CD8-positive, alpha-beta memory T cell (primary cell): ENCODE results near the gene SLC6A2. TPM values are rescaled to one million over a fixed set of nuclear protein-coding genes. Genes with fewer than 3 reads are reported as not detected.

Source experiments
- CTCF ChIA-PET: fragments of 350-600 bp; sonication (Branson Sonifier 250); formaldehyde crosslinking; loops from one replicate; lab custom pipeline; 2021; ENCODE audit warnings: antibody characterized with exemption; lab: Charles Lee
- POLR2A ChIA-PET: fragments of 350-600 bp; sonication (Branson Sonifier 250); formaldehyde crosslinking; loops from one replicate; lab custom pipeline; 2021; ENCODE audit warnings: antibody characterized with exemption; lab: Charles Lee
- DNase-seq, 5 donors: peaks; one replicate each; pipeline versions ENCODE4 v3.0.0 to v3.0.0-alpha.2; 2020 to 2022; ENCODE audit warnings: mixed read lengths in 1 of 5
- H3K27ac ChIP-seq: one replicate; pipeline ENCODE4 v1.7.0; 2013; ENCODE audit warnings: low read depth, mild to moderate bottlenecking, low read length, moderate library complexity
- H3K27me3 ChIP-seq: 2 replicates; pipeline ENCODE4 v1.7.0; 2013; ENCODE audit warnings: low read length, mild to moderate bottlenecking; ENCODE audit not compliant: insufficient read depth, poor library complexity, severe bottlenecking
- H3K36me3 ChIP-seq: 2 replicates; pipeline ENCODE4 v1.7.0; 2013; ENCODE audit warnings: mild to moderate bottlenecking, low read length, moderate library complexity; ENCODE audit not compliant: insufficient read depth
- H3K4me1 ChIP-seq: 2 replicates; pipeline ENCODE4 v1.7.0; 2013; ENCODE audit warnings: mild to moderate bottlenecking, low read length, moderate library complexity; ENCODE audit not compliant: insufficient read depth
- H3K4me3 ChIP-seq: 2 replicates; pipeline ENCODE4 v1.7.0; 2013; ENCODE audit warnings: mild to moderate bottlenecking, low read length
- H3K9me3 ChIP-seq: 2 replicates; pipeline ENCODE4 v1.7.0; 2013; ENCODE audit warnings: mild to moderate bottlenecking, low read length
- H3K27ac Mint-ChIP-seq, 8 donors: one replicate each; pipeline ENCODE4 v1.8.0; 2020 to 2021; ENCODE audit warnings: mixed read lengths in 8 of 8, mild to moderate bottlenecking in 6 of 8, inconsistent platforms in 3 of 8, moderate library complexity in 3 of 8
- H3K27me3 Mint-ChIP-seq, 2 donors: one replicate each; pipeline ENCODE4 v1.8.0; 2020 to 2021; ENCODE audit warnings: mixed read lengths in 2 of 2, mild to moderate bottlenecking in 1 of 2, moderate library complexity in 1 of 2
- H3K36me3 Mint-ChIP-seq, 3 donors: one replicate each; pipeline ENCODE4 v1.8.0; 2020 to 2021; ENCODE audit warnings: mixed read lengths in 3 of 3, inconsistent platforms in 1 of 3, mild to moderate bottlenecking in 1 of 3
- H3K4me1 Mint-ChIP-seq, 3 donors: one replicate each; pipeline ENCODE4 v1.8.0; 2020 to 2021; ENCODE audit warnings: mixed read lengths in 3 of 3, inconsistent platforms in 1 of 3, mild to moderate bottlenecking in 1 of 3
- H3K4me3 Mint-ChIP-seq, 7 donors: one replicate each; pipeline ENCODE4 v1.8.0; 2020 to 2021; ENCODE audit warnings: mixed read lengths in 7 of 7, mild to moderate bottlenecking in 6 of 7, moderate library complexity in 4 of 7, inconsistent platforms in 2 of 7
- H3K9me3 Mint-ChIP-seq, 5 donors: one replicate each; pipeline ENCODE4 v1.8.0; 2020 to 2022; ENCODE audit warnings: mixed read lengths in 5 of 5, mild to moderate bottlenecking in 3 of 5, moderate library complexity in 2 of 5, inconsistent platforms in 1 of 5
- polyA plus RNA-seq: library from polyadenylated mRNA; unstranded; fragments of 300-500 nt; fragmentation: Illumina TruSeq; gene quantifications from one replicate; pipeline ENCODE4 v1.2.3, GENCODE V29; 2021
- total RNA-seq, 2 experiments: library from RNA; stranded (reverse); gene quantifications; one replicate each; pipeline ENCODE4 v1.2.3, GENCODE V29; 2021

The SLC6A2 gene
- total and polyA plus RNA-seq, 3 experiments from 2014 or later: not detected

- Mint-ChIP-seq H3K27me3 (peaks cover 17 to 39% of the 10 kb centered on the region in 2 donors), H3K4me3 (no peak overlapping the region), H3K27ac (no peak overlapping the region), H3K36me3 (no peaks in the 10 kb centered on the region), H3K4me1 (no peaks in the 10 kb centered on the region), H3K9me3 (no peaks in the 10 kb centered on the region)
- CTCF ChIA-PET: no interaction called here
- Histone ChIP-seq H3K9me3 (no peaks in the 10 kb centered on the region), H3K36me3 (no peaks in the 10 kb centered on the region), H3K4me1 (no peaks in the 10 kb centered on the region), H3K27ac (no peak overlapping the region), H3K4me3 (no peak overlapping the region), H3K27me3 (no peaks in the 10 kb centered on the region)
- no peak for DNase-seq
- POLR2A ChIA-PET: no interaction called here
These were observed 14.2 kb upstream of the SLC6A2 start for GRCh38 chr16:55641430-55642056.

GRCh38 chr16:55642611-55643010 is 13.2 kb upstream of the SLC6A2 start:
- CTCF ChIA-PET: no interaction called here

GRCh38 chr16:55643161-55643970 is 12.4 kb upstream of the SLC6A2 start:
- Mint-ChIP-seq H3K9me3 (no peaks in the 10 kb centered on the region), H3K4me1 (no peaks in the 10 kb centered on the region), H3K27me3 (peaks cover 14 to 35% of the 10 kb centered on the region in 2 donors), H3K36me3 (no peaks in the 10 kb centered on the region), H3K4me3 (no peak overlapping the region), H3K27ac (no peak overlapping the region)
- Histone ChIP-seq H3K36me3 (no peaks in the 10 kb centered on the region), H3K27ac (no peak overlapping the region), H3K4me3 (no peak overlapping the region), H3K9me3 (no peaks in the 10 kb centered on the region), H3K4me1 (no peaks in the 10 kb centered on the region), H3K27me3 (no peaks in the 10 kb centered on the region)
- DNase-seq: no peak
- ChIA-PET POLR2A (no interaction called here), CTCF (no interaction called here)

More at GRCh38 chr16:55642611-55643010, 13.2 kb upstream of the SLC6A2 start:
- H3K4me3 Mint-ChIP-seq: no peak overlapping the region
- no peaks in the 10 kb centered on the region for H3K27me3 ChIP-seq
- no peak for DNase-seq
- H3K9me3 Mint-ChIP-seq: no peaks in the 10 kb centered on the region
- no peak overlapping the region for H3K27ac Mint-ChIP-seq
- POLR2A ChIA-PET: no interaction called here
- no peaks in the 10 kb centered on the region for H3K9me3 ChIP-seq
- no peak overlapping the region for H3K27ac ChIP-seq
- no peaks in the 10 kb centered on the region for H3K4me1 ChIP-seq
- H3K4me1 Mint-ChIP-seq: no peaks in the 10 kb centered on the region
- H3K4me3 ChIP-seq: no peak overlapping the region
- H3K27me3 Mint-ChIP-seq: peaks cover 15 to 35% of the 10 kb centered on the region in 2 donors
- no peaks in the 10 kb centered on the region for H3K36me3 Mint-ChIP-seq
- no peaks in the 10 kb centered on the region for H3K36me3 ChIP-seq

- ChIA-PET CTCF (no interaction called here), POLR2A (no interaction called here)
- Mint-ChIP-seq H3K36me3 (no peaks in the 10 kb centered on the region), H3K27me3 (peaks cover 9 to 28% of the 10 kb centered on the region in 2 donors), H3K4me1 (no peaks in the 10 kb centered on the region), H3K9me3 (no peaks in the 10 kb centered on the region), H3K4me3 (no peak overlapping the region), H3K27ac (no peak overlapping the region)
- no peak for DNase-seq
- Histone ChIP-seq H3K9me3 (no peaks in the 10 kb centered on the region), H3K4me1 (no peaks in the 10 kb centered on the region), H3K36me3 (no peaks in the 10 kb centered on the region), H3K4me3 (no peak overlapping the region), H3K27me3 (no peaks in the 10 kb centered on the region), H3K27ac (no peak overlapping the region)
These were observed 9.8 kb upstream of the SLC6A2 start for GRCh38 chr16:55645986-55646385.

- no peak overlapping the region for H3K27ac ChIP-seq
- ChIA-PET POLR2A (no interaction called here), CTCF (no interaction called here)
- Mint-ChIP-seq H3K27ac (no peak overlapping the region), H3K4me3 (no peak overlapping the region), H3K4me1 (no peaks in the 10 kb centered on the region), H3K27me3 (peaks cover 6 to 23% of the 10 kb centered on the region in 2 donors), H3K9me3 (no peaks in the 10 kb centered on the region), H3K36me3 (no peaks in the 10 kb centered on the region)
- no peak for DNase-seq
- H3K4me1 ChIP-seq: no peaks in the 10 kb centered on the region
- H3K9me3 ChIP-seq: no peaks in the 10 kb centered on the region
- H3K36me3 ChIP-seq: no peaks in the 10 kb centered on the region
- H3K27me3 ChIP-seq: no peaks in the 10 kb centered on the region
- H3K4me3 ChIP-seq: no peak overlapping the region
These were observed 8.4 kb upstream of the SLC6A2 start for GRCh38 chr16:55647343-55647742.

GRCh38 chr16:55647798-55648197 is 8.0 kb upstream of the SLC6A2 start:
- H3K4me3 Mint-ChIP-seq: no peak overlapping the region
- no peaks in the 10 kb centered on the region for H3K9me3 ChIP-seq
- no peak for DNase-seq
- H3K4me3 ChIP-seq: no peak overlapping the region
- no peak overlapping the region for H3K27ac Mint-ChIP-seq
- H3K27ac ChIP-seq: no peak overlapping the region
- peaks cover 6 to 23% of the 10 kb centered on the region in 2 donors for H3K27me3 Mint-ChIP-seq
- H3K4me1 Mint-ChIP-seq: no peaks in the 10 kb centered on the region
- no peaks in the 10 kb centered on the region for H3K36me3 Mint-ChIP-seq
- POLR2A ChIA-PET: no interaction called here
- CTCF ChIA-PET: no interaction called here
- H3K9me3 Mint-ChIP-seq: no peaks in the 10 kb centered on the region
- no peaks in the 10 kb centered on the region for H3K4me1 ChIP-seq
- no peaks in the 10 kb centered on the region for H3K36me3 ChIP-seq
- no peaks in the 10 kb centered on the region for H3K27me3 ChIP-seq

- no peak overlapping the region for H3K27ac ChIP-seq
- H3K4me3 ChIP-seq: no peak overlapping the region
- no peak for DNase-seq
- no peaks in the 10 kb centered on the region for H3K9me3 Mint-ChIP-seq
- H3K27ac Mint-ChIP-seq: no peak overlapping the region
- H3K27me3 Mint-ChIP-seq: peaks cover 6 to 11% of the 10 kb centered on the region in 2 donors
- ChIA-PET CTCF (no interaction called here), POLR2A (no interaction called here)
- no peaks in the 10 kb centered on the region for H3K36me3 Mint-ChIP-seq
- H3K9me3 ChIP-seq: no peaks in the 10 kb centered on the region
- no peaks in the 10 kb centered on the region for H3K4me1 ChIP-seq
- H3K4me3 Mint-ChIP-seq: no peak overlapping the region
- H3K36me3 ChIP-seq: no peaks in the 10 kb centered on the region
- no peaks in the 10 kb centered on the region for H3K4me1 Mint-ChIP-seq
- H3K27me3 ChIP-seq: no peaks in the 10 kb centered on the region
These were observed 3.7 kb upstream of the SLC6A2 start for GRCh38 chr16:55651841-55652824.

GRCh38 chr16:55653106-55653505 is 2.7 kb upstream of the SLC6A2 start:
- Mint-ChIP-seq H3K27me3 (peaks cover 11 to 14% of the 10 kb centered on the region in 2 donors), H3K9me3 (no peaks in the 10 kb centered on the region), H3K4me3 (no peak overlapping the region), H3K36me3 (no peaks in the 10 kb centered on the region), H3K27ac (no peak overlapping the region), H3K4me1 (no peaks in the 10 kb centered on the region)
- Histone ChIP-seq H3K9me3 (no peaks in the 10 kb centered on the region), H3K27me3 (no peaks in the 10 kb centered on the region), H3K27ac (no peak overlapping the region), H3K4me3 (no peak overlapping the region), H3K4me1 (no peaks in the 10 kb centered on the region), H3K36me3 (no peaks in the 10 kb centered on the region)
- ChIA-PET POLR2A (no interaction called here), CTCF (no interaction called here)
- no peak for DNase-seq
